Tibial nerve (tissue), 4 donors: ENCODE results near the gene NUP214.

ENCODE experiments used
- CTCF ChIP-seq, 5 experiments: fragments of 200-600 bp in 3 of 5; fragments of 450-650 bp in 2 of 5; sonication (generic) in 3 of 5; IDR thresholded peaks; one replicate each; pipeline ENCODE4 v1.5.1; 2016 to 2019; ENCODE audit warnings: antibody characterized with exemption in 5 of 5, mild to moderate bottlenecking in 3 of 5, moderate library complexity in 2 of 5
- EP300 ChIP-seq, 2 donors: sonication (generic); formaldehyde crosslinking; IDR thresholded peaks; one replicate each; pipeline ENCODE4 v1.6.1; 2017; ENCODE audit warnings: antibody characterized with exemption in 2 of 2, mild to moderate bottlenecking in 1 of 2

- no peak for TF ChIP-seq CTCF (IDR thresholded peaks at IDR 0.05)
- no peak for TF ChIP-seq EP300 (IDR thresholded peaks at IDR 0.05)
Measured at GRCh38 chr9:131214876-131215275, 89.5 kb downstream of the NUP214 start.
